GM18519 (cell line): ENCODE measurements around the gene PDLIM4.

ENCODE experiments used
- ATAC-seq: cut with Tn5 transposase; IDR thresholded peaks from one replicate; pipeline ENCODE4 v1.9.1; 2021; ENCODE audit warnings: mild to moderate bottlenecking, moderate library complexity; ENCODE audit not compliant: unreplicated experiment, low FRiP score

PDLIM4 gene

GRCh38 chr5:132266031-132266835, 8.7 kb downstream of the PDLIM4 start:
- no peak for ATAC-seq

GRCh38 chr5:132266836-132267160, 9.3 kb downstream of the PDLIM4 start:
- ATAC-seq: no peak

- no peak for ATAC-seq
These were observed 9.8 kb downstream of the PDLIM4 start for GRCh38 chr5:132267166-132267739.

- ATAC-seq: no peak
These were observed 10.7 kb downstream of the PDLIM4 start for GRCh38 chr5:132267931-132268768.

- ATAC-seq: peak; percentile 54
These were observed 11.5 kb downstream of the PDLIM4 start for GRCh38 chr5:132268769-132269551.

- ATAC-seq: no peak
These were observed 12.3 kb downstream of the PDLIM4 start for GRCh38 chr5:132269635-132270334.

GRCh38 chr5:132270335-132270665, 12.8 kb downstream of the PDLIM4 start:
- ATAC-seq: no peak

GRCh38 chr5:132270706-132271105, 13.2 kb downstream of the PDLIM4 start:
- ATAC-seq: no peak

- ATAC-seq: no peak
These were observed 14.1 kb downstream of the PDLIM4 start for GRCh38 chr5:132271251-132272246.

- no peak for ATAC-seq
These were observed 15.1 kb downstream of the PDLIM4 start for GRCh38 chr5:132272311-132273210.

- ATAC-seq: no peak
These were observed 16.1 kb downstream of the PDLIM4 start for GRCh38 chr5:132273631-132274030.

GRCh38 chr5:132274050-132274792, 16.7 kb downstream of the PDLIM4 start:
- no peak for ATAC-seq

- no peak for ATAC-seq
These were observed 18.1 kb downstream of the PDLIM4 start for GRCh38 chr5:132275367-132276220.

GRCh38 chr5:132277256-132277655, 19.8 kb downstream of the PDLIM4 start:
- ATAC-seq: no peak

GRCh38 chr5:132277971-132278853, 20.7 kb downstream of the PDLIM4 start:
- no peak for ATAC-seq
